ENCODE results near the gene TRPV3.

DNA sequence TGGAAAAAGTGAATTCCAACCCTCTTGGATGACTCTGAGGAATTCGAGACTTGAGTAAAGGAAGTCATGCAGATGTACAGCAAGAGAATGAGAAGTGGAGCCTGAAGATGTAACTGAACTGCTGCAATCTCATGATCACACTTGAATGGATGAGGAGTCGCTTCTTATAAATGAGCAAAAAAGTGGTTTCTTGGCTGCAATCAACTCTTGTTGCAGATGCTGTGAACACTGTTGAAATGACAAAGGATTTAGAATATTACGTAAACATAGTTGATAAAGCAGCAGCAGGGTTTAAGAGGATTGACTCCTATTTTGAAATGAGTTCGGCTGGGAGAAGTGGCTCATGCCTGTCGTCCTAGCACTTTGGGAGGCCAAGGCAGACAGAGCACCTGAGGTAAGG is 56.3 kb downstream of the TRPV3 start:
- TF ChIP-seq MYBL2 (CRISPR knock-in tag; IDR thresholded peaks at IDR 0.05) (no peak), CTCF (IDR thresholded peaks at IDR 0.05) (no peak), TEAD1 (CRISPR knock-in tag; IDR thresholded peaks at IDR 0.05) (no peak)
